GM18907 (cell line): ENCODE data around the gene IMPA2.
"Not testable (repeated sequence)": the region's sequence is repeated elsewhere in the genome, so short reads cannot be mapped to it uniquely, and the experiment has no call there.

Source experiments
- ATAC-seq: cut with Tn5 transposase; IDR thresholded peaks from one replicate; pipeline ENCODE4 v1.9.1; 2021; ENCODE audit warnings: mild to moderate bottlenecking, moderate library complexity; ENCODE audit not compliant: unreplicated experiment

Gene IMPA2

GRCh38 chr18:11960743-11961380 is 20.4 kb upstream of the IMPA2 start:
- ATAC-seq, result no peak

DNA sequence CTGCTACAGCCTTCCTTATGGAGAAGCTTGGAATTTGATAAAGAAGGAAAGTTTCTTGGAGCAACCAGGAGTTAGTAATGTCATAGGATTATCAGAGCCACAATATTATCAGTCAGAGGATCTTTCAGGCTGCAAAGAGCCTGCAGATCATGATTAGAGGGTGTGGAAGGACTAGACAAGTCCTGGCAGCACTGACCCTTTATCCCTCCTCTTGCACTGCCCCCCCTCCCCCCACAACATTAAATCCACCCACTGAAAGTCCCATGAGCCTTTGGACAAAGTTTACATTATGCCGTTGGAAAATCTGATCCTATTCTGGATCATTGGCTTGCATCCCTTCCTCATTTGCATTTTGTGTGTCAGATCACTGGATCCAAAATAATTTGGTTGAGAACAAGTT is 18.7 kb upstream of the IMPA2 start:
- no peak for ATAC-seq

GRCh38 chr18:11963991-11964484 is 17.3 kb upstream of the IMPA2 start:
- ATAC-seq, result no peak

DNA sequence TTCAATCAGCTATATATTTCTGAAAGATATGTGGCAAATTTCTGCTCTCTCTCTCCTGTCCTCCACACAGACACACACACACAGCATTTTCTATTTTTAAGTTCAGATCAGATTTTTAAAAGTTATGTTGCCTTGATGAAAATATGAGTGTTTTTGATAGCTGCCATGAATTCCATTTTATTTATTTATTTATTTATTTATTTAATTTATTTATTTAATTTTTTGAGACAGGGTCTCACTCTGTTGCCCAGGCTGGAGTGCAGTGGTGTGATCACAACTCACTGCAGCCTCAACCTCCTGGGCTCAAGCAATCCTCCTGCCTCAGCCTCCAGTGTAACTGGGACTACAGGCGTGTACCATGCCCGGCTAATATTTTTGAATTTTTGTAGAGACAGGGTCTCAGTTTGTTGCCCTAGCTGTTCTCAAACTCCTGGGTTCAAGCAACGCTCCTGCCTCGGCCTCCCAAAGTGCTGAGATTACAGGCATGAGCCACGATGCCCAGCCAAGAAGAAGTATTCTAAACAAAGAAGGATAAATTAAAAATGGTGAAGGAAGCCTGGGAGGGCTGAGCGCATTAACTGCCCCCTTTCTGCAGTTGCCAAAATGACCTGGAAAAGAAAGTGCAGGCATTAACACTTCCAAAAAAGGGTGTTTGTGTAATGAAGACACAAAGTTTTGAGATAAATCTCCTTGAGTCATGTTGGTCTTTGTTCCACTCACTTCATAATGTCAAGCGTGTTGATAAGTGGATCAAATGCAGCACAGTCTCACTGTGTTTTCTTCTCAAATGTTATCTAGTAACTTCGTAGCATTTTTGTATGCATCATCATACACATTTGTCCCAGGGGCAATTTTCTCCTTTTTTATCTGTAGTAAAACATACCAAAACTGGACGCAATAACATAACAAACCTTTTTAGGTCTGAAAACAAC is 11.1 kb upstream of the IMPA2 start:
- ATAC-seq, result no peak

DNA sequence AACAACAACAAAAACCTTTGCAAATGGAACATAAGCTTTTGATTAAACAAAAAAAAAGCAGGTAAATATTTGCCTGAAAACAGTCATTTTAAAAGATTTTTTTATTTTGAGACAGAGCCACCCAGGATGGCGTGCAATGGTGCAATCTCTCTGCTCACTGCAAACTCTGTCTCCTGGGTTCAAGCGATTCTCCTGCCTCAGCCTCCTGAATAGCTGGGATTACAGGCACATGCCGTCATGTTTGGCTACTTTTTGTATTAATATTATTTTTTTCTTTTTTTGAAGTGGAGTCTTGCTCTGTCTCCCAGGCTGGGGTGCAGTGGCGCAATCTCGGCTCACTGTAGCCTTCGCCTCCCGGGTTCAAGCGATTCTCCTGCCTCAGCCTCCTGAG is 10.5 kb upstream of the IMPA2 start:
- not testable (repeated sequence) for ATAC-seq

DNA sequence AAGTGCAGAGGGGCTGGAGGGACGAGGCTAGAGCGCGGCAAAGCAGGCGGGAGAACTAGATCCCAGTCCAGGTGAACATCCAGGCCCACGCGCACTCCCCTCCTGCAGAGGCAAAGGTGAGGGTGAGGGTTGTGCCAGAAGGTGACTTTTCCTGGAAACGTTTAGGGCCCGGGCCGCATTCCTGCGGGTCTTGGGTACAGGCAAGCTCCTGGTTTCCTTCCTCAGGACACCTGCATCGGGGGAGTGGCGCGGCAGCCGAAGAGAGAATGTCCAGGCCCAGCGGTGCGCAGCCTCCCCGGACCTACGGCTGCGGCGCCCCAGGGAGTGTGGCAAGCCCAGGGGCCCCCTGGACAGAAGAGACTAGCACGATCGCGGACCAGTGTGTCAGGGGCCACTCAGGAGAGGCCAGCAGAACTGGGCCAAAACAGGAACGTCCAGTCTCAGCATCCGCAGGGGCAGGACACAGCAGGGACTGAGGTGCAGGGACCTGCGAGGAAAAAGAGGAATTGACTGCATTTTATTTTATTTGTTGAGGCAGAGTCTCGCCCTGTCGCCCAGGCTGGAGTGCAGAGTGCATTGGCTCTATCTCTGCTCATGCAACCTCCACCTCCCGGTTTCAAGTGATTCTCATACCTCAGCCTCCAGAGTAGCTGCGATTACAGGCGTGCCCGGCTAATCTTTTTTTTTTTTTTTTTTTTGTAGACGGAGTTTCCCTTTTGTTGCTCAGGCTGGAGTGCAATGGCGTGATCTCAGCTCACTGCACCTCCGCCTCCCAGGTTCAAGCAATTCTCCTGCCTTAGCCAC is 8.7 kb upstream of the IMPA2 start:
- ATAC-seq, result no peak

GRCh38 chr18:11974741-11975325 is 6.5 kb upstream of the IMPA2 start:
- no peak for ATAC-seq

- ATAC-seq, result no peak
Measured at GRCh38 chr18:11975723-11976122, 5.6 kb upstream of the IMPA2 start.

- no peak for ATAC-seq
Measured at GRCh38 chr18:11976315-11977152, 4.8 kb upstream of the IMPA2 start.

DNA sequence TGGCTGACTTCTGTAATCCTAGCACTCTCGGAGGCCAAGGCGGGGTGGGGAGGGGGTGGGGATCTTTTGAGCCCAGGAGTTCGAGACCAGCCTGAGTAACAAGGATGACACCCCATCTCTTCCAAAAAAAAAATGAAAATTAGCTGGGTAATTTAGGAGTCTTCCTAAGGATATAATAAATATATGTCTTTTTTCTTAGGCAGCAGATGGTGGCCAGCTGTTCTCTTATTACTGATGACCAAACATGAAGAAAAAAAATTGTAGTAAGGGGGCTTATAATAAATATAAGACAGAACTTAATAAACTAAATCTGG is 4.2 kb upstream of the IMPA2 start:
- ATAC-seq, result no peak

GRCh38 chr18:11978956-11979355 is 2.4 kb upstream of the IMPA2 start:
- no peak for ATAC-seq

DNA sequence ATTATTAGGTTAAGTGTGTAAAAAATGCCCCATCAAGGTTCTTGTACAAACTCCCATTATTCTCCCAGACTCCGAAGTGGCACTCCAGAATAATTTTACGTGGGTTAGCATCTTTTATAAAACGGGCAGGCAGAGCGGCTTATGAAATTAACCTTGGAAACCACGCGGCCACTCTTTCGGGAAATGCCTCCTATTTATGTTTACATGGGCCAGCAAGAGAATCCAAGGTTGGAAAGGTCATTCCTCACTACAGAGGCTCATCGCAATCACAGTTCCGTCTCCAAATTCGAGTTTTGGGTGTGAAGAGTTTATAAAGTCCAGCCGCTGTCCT is 1.2 kb upstream of the IMPA2 start:
- ATAC-seq, result no peak

- ATAC-seq, result peak; percentile 91
Measured at GRCh38 chr18:11980494-11981191, 664 bp upstream of the IMPA2 start.

DNA sequence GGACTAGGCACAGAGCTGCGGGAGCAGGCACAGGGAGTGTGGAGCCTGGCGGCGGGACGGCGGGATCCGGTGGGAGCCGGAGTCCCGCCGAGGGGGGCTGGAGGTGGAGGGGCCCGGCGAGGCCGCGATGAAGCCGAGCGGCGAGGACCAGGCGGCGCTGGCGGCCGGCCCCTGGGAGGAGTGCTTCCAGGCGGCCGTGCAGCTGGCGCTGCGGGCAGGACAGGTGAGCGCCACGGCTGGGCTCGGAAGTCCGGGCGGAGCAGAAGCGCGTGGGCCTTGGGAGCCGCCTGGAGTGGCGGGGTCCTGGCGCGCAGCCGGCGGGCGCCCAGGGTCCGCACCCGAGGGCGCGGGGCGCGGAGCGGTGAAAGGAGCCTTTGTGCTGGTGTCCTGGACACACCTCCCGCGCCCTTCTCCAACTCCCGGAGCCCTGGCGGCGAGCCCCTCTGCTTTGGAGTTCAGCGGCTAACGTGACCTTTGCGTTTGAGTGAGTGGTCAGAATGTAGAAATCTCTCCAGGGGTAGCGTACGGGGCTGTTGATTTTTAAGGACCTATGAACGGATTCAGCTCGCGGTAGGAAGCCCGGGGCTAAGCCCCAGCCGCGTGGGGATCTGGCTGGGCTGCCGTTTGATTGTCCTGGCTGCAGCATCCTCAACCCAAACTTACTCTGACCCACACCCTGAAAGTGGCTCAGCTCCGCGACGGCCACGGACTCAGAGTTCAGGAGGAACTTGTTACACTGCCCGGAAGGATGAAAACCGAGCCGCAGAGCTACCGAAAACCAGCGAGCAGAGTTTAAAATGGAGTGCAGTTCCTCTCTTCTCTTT is 448 bp downstream of the IMPA2 start:
- peak; percentile 27 for ATAC-seq

DNA sequence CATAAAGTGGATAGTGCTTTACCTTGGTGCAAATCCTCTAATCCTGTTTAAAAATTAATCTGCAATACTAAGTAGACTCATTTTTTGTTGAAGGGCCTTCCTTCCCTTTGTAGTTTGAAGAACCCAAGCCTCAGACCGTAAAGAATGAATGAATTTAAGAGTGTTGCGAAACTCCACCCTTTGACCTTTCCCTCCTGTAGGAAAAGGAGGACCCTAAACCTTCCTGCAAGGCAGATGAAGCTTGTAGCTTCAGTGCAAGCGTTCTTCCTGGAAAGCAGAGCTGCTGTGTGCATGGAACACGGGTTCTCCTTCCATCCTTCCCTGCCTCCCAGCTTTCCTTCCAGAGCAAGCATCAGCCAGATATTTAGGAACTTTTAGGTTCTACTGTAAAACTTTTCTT is 1.7 kb downstream of the IMPA2 start:
- no peak for ATAC-seq

DNA sequence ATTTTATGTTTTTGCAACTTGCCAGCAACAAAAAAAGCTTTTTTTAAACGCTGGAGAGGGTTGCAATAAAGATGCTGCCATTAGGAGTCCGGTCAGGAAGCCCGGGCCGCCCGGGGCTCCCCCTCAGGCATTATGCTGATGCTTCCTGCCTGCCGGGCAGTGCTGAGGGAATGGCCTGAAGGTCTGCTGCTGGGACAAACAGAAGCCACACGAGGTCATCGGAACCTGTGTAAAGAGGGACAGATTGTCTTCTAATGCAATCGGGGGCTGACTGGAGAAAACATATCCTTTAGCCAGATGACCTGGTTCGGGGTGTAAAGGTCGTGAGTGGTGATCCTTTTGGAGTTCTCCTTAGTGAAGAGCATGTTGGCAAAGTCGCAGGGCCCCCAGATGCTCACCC is 2.3 kb downstream of the IMPA2 start:
- no peak for ATAC-seq

GRCh38 chr18:11984091-11984490 is 2.8 kb downstream of the IMPA2 start:
- no peak for ATAC-seq

GRCh38 chr18:11985586-11985985 is 4.3 kb downstream of the IMPA2 start:
- no peak for ATAC-seq

DNA sequence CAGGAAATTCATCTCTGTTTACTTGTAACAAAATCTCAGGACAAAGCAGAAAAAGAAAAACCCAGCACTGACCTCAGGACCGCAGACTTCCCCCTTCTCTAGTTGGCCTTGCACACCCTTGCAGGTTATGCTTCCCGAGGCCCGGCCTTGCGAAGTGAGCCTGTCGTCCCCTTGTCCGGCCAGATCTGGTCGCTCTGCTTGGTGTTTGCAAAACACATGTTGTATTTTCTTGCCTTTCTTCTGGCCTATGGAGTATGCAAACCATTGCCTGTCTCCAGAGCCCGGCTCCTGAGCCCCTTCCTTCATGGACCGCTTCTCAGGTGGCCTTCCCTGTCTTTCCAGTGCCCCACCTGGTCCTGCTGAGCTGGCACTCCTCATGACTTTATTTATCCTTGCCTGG is 4.8 kb downstream of the IMPA2 start:
- no peak for ATAC-seq
